HEK293 (cell line): ENCODE data around the gene LAMP5.

Experiments used
- CTCF ChIA-PET: fragments of 350-600 bp; formaldehyde crosslinking; extraction: SDS; loops from one replicate; lab custom pipeline; 2021; ENCODE audit warnings: antibody characterized with exemption; lab: Yijun Ruan, JAX
- POLR2A ChIA-PET: fragments of 300-600 bp; formaldehyde crosslinking; extraction: SDS; loops from one replicate; lab custom pipeline; 2020; ENCODE audit warnings: antibody characterized with exemption, inconsistent platforms; lab: Yijun Ruan, JAX
- H3K27ac ChIP-seq: fragments of 200-500 bp; sonication (Bioruptor generic); 2 replicates; pipeline ENCODE4 v1.5.1; 2014; ENCODE audit warnings: low read depth, low read length, control low read depth, inconsistent platforms; ENCODE audit errors: extremely low read depth
- H3K36me3 ChIP-seq, 2 experiments: fragments of 200-500 bp in 1 of 2; sonication (Bioruptor generic) in 1 of 2; 1 replicate in 1 of 2; 2 replicates in 1 of 2; pipeline ENCODE4 v1.5.1; 2014 to 2017; ENCODE audit warnings: inconsistent platforms in 2 of 2, low read length in 2 of 2; ENCODE audit not compliant: control insufficient read depth in 2 of 2, insufficient read depth in 1 of 2
- H3K4me1 ChIP-seq: fragments of 200-500 bp; sonication (Bioruptor generic); 2 replicates; pipeline ENCODE4 v1.5.1; 2014; ENCODE audit warnings: mild to moderate bottlenecking, low read length, inconsistent platforms; ENCODE audit not compliant: control insufficient read depth, insufficient read depth
- H3K4me3 ChIP-seq: 2 replicates; pipeline ENCODE4 v1.5.1; 2011; ENCODE audit warnings: low read depth, mild to moderate bottlenecking, control low read depth, low read length, moderate library complexity
- H3K9me3 ChIP-seq: fragments of 200-500 bp; sonication (Bioruptor generic); 2 replicates; pipeline ENCODE4 v1.5.1; 2014; ENCODE audit warnings: low read depth, low read length, inconsistent platforms; ENCODE audit not compliant: control insufficient read depth, insufficient read depth
- BCL11A ChIP-seq: fragments of 450-650 bp; formaldehyde crosslinking; IDR thresholded peaks from 2 replicates; pipeline ENCODE4 v1.5.1; 2016; ENCODE audit warnings: low read depth, missing biosample characterization, missing genetic modification characterization
- BCL11B ChIP-seq: fragments of 450-650 bp; formaldehyde crosslinking; IDR thresholded peaks from 2 replicates; pipeline ENCODE4 v1.5.1; 2016; ENCODE audit warnings: low read depth, missing biosample characterization, missing genetic modification characterization
- ELK4 ChIP-seq: IDR thresholded peaks from 2 replicates; pipeline ENCODE4 v1.6.1; 2011; ENCODE audit warnings: mild to moderate bottlenecking, low read depth, low read length, borderline replicate concordance
- HIC1 ChIP-seq: fragments of 450-650 bp; formaldehyde crosslinking; IDR thresholded peaks from 2 replicates; pipeline ENCODE4 v1.5.1; 2016; ENCODE audit warnings: missing biosample characterization, missing genetic modification characterization
- PATZ1 ChIP-seq: fragments of 450-650 bp; formaldehyde crosslinking; IDR thresholded peaks from 2 replicates; pipeline ENCODE4 v1.5.1; 2016; ENCODE audit warnings: missing biosample characterization, missing genetic modification characterization
- WT1 ChIP-seq: fragments of 450-650 bp; formaldehyde crosslinking; IDR thresholded peaks from 2 replicates; pipeline ENCODE4 v1.5.1; 2016; ENCODE audit warnings: missing biosample characterization, missing genetic modification characterization
- ZBTB48 ChIP-seq: fragments of 450-650 bp; formaldehyde crosslinking; IDR thresholded peaks from 2 replicates; pipeline ENCODE4 v1.5.1; 2016; ENCODE audit warnings: missing biosample characterization, missing genetic modification characterization
- ZBTB49 ChIP-seq: fragments of 450-650 bp; formaldehyde crosslinking; IDR thresholded peaks from 2 replicates; pipeline ENCODE4 v1.5.1; 2016; ENCODE audit warnings: missing biosample characterization, missing genetic modification characterization, low read depth
- ZNF10 ChIP-seq: fragments of 450-650 bp; formaldehyde crosslinking; IDR thresholded peaks from 2 replicates; pipeline ENCODE4 v1.5.1; 2017; ENCODE audit warnings: missing biosample characterization, missing genetic modification characterization
- ZNF132 ChIP-seq: fragments of 450-650 bp; formaldehyde crosslinking; IDR thresholded peaks from 2 replicates; pipeline ENCODE4 v1.5.1; 2017; ENCODE audit warnings: missing biosample characterization, missing genetic modification characterization, borderline replicate concordance
- ZNF18 ChIP-seq: fragments of 450-650 bp; formaldehyde crosslinking; IDR thresholded peaks from 2 replicates; pipeline ENCODE4 v1.5.1; 2016; ENCODE audit warnings: missing biosample characterization, missing genetic modification characterization
- ZNF366 ChIP-seq: fragments of 450-650 bp; formaldehyde crosslinking; conservative IDR thresholded peaks from 2 replicates; pipeline ENCODE4 v1.5.1; 2016; ENCODE audit warnings: missing biosample characterization, missing genetic modification characterization
- ZNF37A ChIP-seq: fragments of 450-650 bp; IDR thresholded peaks from 2 replicates; pipeline ENCODE4 v1.5.1; 2018; ENCODE audit warnings: missing biosample characterization, missing genetic modification characterization
- ZNF501 ChIP-seq: fragments of 450-650 bp; formaldehyde crosslinking; IDR thresholded peaks from 2 replicates; pipeline ENCODE4 v1.5.1; 2016; ENCODE audit warnings: missing biosample characterization, missing genetic modification characterization
- ZNF544 ChIP-seq: fragments of 450-650 bp; formaldehyde crosslinking; IDR thresholded peaks from 2 replicates; pipeline ENCODE4 v1.5.0; 2017; ENCODE audit warnings: missing biosample characterization, missing genetic modification characterization
- ZNF558 ChIP-seq: fragments of 450-650 bp; formaldehyde crosslinking; IDR thresholded peaks from 2 replicates; pipeline ENCODE4 v1.5.1; 2016; ENCODE audit warnings: missing biosample characterization, missing genetic modification characterization
- ZNF629 ChIP-seq: fragments of 450-650 bp; formaldehyde crosslinking; IDR thresholded peaks from 2 replicates; pipeline ENCODE4 v1.5.1; 2017; ENCODE audit warnings: missing biosample characterization, missing genetic modification characterization
- ZNF677 ChIP-seq: fragments of 450-650 bp; IDR thresholded peaks from 2 replicates; pipeline ENCODE4 v1.5.0; 2018; ENCODE audit warnings: missing biosample characterization, mild to moderate bottlenecking, missing genetic modification characterization, moderate library complexity
- ZNF701 ChIP-seq: fragments of 450-650 bp; formaldehyde crosslinking; IDR thresholded peaks from 2 replicates; pipeline ENCODE4 v1.5.1; 2016; ENCODE audit warnings: missing biosample characterization, missing genetic modification characterization
- ZSCAN5A ChIP-seq: fragments of 450-650 bp; formaldehyde crosslinking; IDR thresholded peaks from 2 replicates; pipeline ENCODE4 v1.5.1; 2016; ENCODE audit warnings: missing biosample characterization, missing genetic modification characterization

The LAMP5 gene

GRCh38 chr20:9576695-9577094 is 62.3 kb downstream of the LAMP5 start:
- no peak for TF ChIP-seq ZNF366 (tag by site-specific recombination)
- no peak overlapping the region for H3K27ac ChIP-seq

GRCh38 chr20:9577397-9577796 is 63.0 kb downstream of the LAMP5 start:
- CTCF ChIA-PET, result interaction anchor here (0.6 to 1.0 kb wide), 3 partner anchors 33 to 1966 kb away, joined by 3 to 6 read pairs (median 3); no protein-coding TSS in a partner anchor
- POLR2A ChIA-PET, result no interaction called here
- Histone ChIP-seq H3K36me3 (no peaks in the 10 kb centered on the region), H3K4me3 (no peak overlapping the region), H3K4me1 (no peaks in the 10 kb centered on the region), H3K9me3 (no peaks in the 10 kb centered on the region), H3K27ac (no peak overlapping the region)
- TF ChIP-seq ZBTB49 (tag by site-specific recombination) (no peak), PATZ1 (tag by site-specific recombination) (no peak), ZNF10 (tag by site-specific recombination) (no peak), ZNF18 (tag by site-specific recombination) (no peak), WT1 (tag by site-specific recombination) (no peak), BCL11B (no peak), BCL11A (tag by site-specific recombination) (no peak), ZSCAN5A (tag by site-specific recombination) (no peak), ELK4 (no peak), ZNF37A (tag by site-specific recombination) (no peak), ZNF629 (tag by site-specific recombination) (no peak), ZNF701 (tag by site-specific recombination) (no peak), ZNF558 (tag by site-specific recombination) (no peak), ZNF677 (tag by site-specific recombination) (no peak), ZBTB48 (no peak), HIC1 (tag by site-specific recombination) (no peak), ZNF501 (no peak), ZNF132 (tag by site-specific recombination) (no peak), ZNF544 (no peak)

More at GRCh38 chr20:9576695-9577094, 62.3 kb downstream of the LAMP5 start:
- Histone ChIP-seq H3K36me3 (no peaks in the 10 kb centered on the region), H3K9me3 (no peaks in the 10 kb centered on the region), H3K4me1 (no peaks in the 10 kb centered on the region), H3K4me3 (no peak overlapping the region)
- ChIA-PET POLR2A (no interaction called here), CTCF (interaction anchor here (1.0 kb wide), 1 partner anchor 168 kb away, joined by 3 read pairs; no protein-coding TSS in a partner anchor)
